SK-N-MC (cell line): ENCODE measurements around the gene RYR3.

Experiments
- EZH2 ChIP-seq: fragments of 200-600 bp; sonication (generic); IDR thresholded peaks from one replicate; pipeline ENCODE4 v1.6.1; 2017; ENCODE audit warnings: antibody characterized with exemption
- FOXP2 ChIP-seq: optimal IDR thresholded peaks from 2 replicates; pipeline ENCODE3; 2011; ENCODE audit warnings: mild to moderate bottlenecking, moderate library complexity; ENCODE audit not compliant: insufficient read depth; ENCODE audit errors: extremely low read length, control extremely low read depth
- POLR2AphosphoS5 ChIP-seq: IDR thresholded peaks from 2 replicates; pipeline ENCODE4 v1.6.1; 2012; ENCODE audit warnings: mild to moderate bottlenecking, low read depth, low read length, borderline replicate concordance

DNA sequence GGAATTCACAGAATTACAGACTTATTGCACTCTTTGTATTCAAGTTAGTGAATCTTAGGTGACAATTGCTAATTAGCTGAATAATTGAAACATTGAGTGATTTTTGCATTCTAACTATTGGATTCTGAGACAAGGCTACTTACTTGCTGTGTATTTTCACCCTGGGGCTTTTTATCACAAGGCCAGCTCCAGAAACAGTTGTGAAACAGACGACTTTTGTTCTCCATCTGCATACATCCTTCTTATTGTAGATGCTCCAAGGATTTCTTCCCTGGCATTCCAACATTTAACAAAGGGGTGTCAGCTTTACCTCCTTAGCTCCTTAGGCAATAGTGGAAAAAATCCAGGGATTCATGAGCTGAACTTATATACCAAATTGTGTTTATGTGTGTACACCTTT, 424.4 kb downstream of the RYR3 start:
- no peak for TF ChIP-seq POLR2AphosphoS5
- TF ChIP-seq EZH2: no peak
- TF ChIP-seq FOXP2: no peak
